CD4-positive, alpha-beta T cell treated with Interleukin-10 for 1 hour (primary cell): ENCODE results near the gene PCSK5.
"Not testable (repeated sequence)": the region's sequence is repeated elsewhere in the genome, so short reads cannot be mapped to it uniquely, and the experiment has no call there.

Experiments used
- DNase-seq: peaks from one replicate; pipeline ENCODE4 v3.0.0-alpha.2; 2020

The PCSK5 gene

GRCh38 chr9:75891277-75891741 lies 836 bp downstream of the PCSK5 start:
- peak; percentile 40 for DNase-seq

GRCh38 chr9:75891771-75892215 lies 1.3 kb downstream of the PCSK5 start:
- DNase-seq: peak; percentile 9

- peak; percentile 8 for DNase-seq
Observed at GRCh38 chr9:75892216-75892911, 1.9 kb downstream of the PCSK5 start.

- DNase-seq: no peak
Observed at GRCh38 chr9:75893106-75893505, 2.6 kb downstream of the PCSK5 start.

- no peak for DNase-seq
Observed at GRCh38 chr9:75894566-75894965, 4.1 kb downstream of the PCSK5 start.

- DNase-seq: no peak
Observed at GRCh38 chr9:75895112-75895511, 4.6 kb downstream of the PCSK5 start.

- DNase-seq: no peak
Observed at GRCh38 chr9:75896193-75896592, 5.7 kb downstream of the PCSK5 start.

- not testable (repeated sequence) for DNase-seq
Observed at GRCh38 chr9:75900893-75901524, 10.5 kb downstream of the PCSK5 start.

- no peak for DNase-seq
Observed at GRCh38 chr9:75903785-75904360, 13.4 kb downstream of the PCSK5 start.

- no peak for DNase-seq
Observed at GRCh38 chr9:75904364-75904763, 13.9 kb downstream of the PCSK5 start.

- no peak for DNase-seq
Observed at GRCh38 chr9:75906531-75906930, 16.1 kb downstream of the PCSK5 start.

GRCh38 chr9:75907329-75907728 lies 16.9 kb downstream of the PCSK5 start:
- no peak for DNase-seq

- no peak for DNase-seq
Observed at GRCh38 chr9:75907923-75908322, 17.4 kb downstream of the PCSK5 start.

- no peak for DNase-seq
Observed at GRCh38 chr9:75909776-75910175, 19.3 kb downstream of the PCSK5 start.

- no peak for DNase-seq
Observed at GRCh38 chr9:75910731-75911130, 20.3 kb downstream of the PCSK5 start.

- no peak for DNase-seq
Observed at GRCh38 chr9:75911390-75911789, 20.9 kb downstream of the PCSK5 start.

- DNase-seq: no peak
Observed at GRCh38 chr9:75912951-75913350, 22.5 kb downstream of the PCSK5 start.

- DNase-seq: no peak
Observed at GRCh38 chr9:75914002-75914401, 23.5 kb downstream of the PCSK5 start.

GRCh38 chr9:75914883-75915452 lies 24.5 kb downstream of the PCSK5 start:
- no peak for DNase-seq

GRCh38 chr9:75918154-75918553 lies 27.7 kb downstream of the PCSK5 start:
- no peak for DNase-seq

- no peak for DNase-seq
Observed at GRCh38 chr9:75918909-75919308, 28.4 kb downstream of the PCSK5 start.

GRCh38 chr9:75921391-75922127 lies 31.1 kb downstream of the PCSK5 start:
- no peak for DNase-seq

GRCh38 chr9:75926385-75926784 lies 35.9 kb downstream of the PCSK5 start:
- no peak for DNase-seq
